GM12878 (cell line): ENCODE measurements around the gene QPCT. TPM values are rescaled to one million over a fixed set of nuclear protein-coding genes. Genes with fewer than 3 reads are reported as not detected.

ENCODE experiments used
- ATAC-seq: fragments of 200-7000 bp; cut with Tn5 transposase; 3 replicates; pipeline ENCODE4 v1.9.1; 2020; ENCODE audit warnings: mild to moderate bottlenecking, moderate library complexity
- BruUV-seq: library from RNA; stranded (reverse); fragments of 400-500 nt; replicated peaks from 2 replicates; lab custom pipeline; 2021; lab: Mats Ljungman, UMichigan
- CTCF ChIA-PET: fragments of 300-600 bp; sonication (Branson Sonifier 250); formaldehyde crosslinking; extraction: SDS; loops from one replicate; lab custom pipeline; 2021; ENCODE audit warnings: inconsistent platforms; lab: Yijun Ruan, JAX
- POLR2A ChIA-PET: fragments of 350-600 bp; formaldehyde crosslinking; extraction: SDS; loops from one replicate; lab custom pipeline; 2021; ENCODE audit warnings: inconsistent platforms; lab: Charles Lee
- RAD21 ChIA-PET: fragments of 300-600 bp; sonication (Branson Sonifier 250); formaldehyde crosslinking; loops from one replicate; lab custom pipeline; 2023; ENCODE audit warnings: antibody characterized with exemption; ENCODE audit not compliant: unreplicated experiment; lab: Charles Lee
- SMC1A ChIA-PET: fragments of 300-600 bp; sonication (Branson Sonifier 250); formaldehyde crosslinking; loops from one replicate; lab custom pipeline; 2023; ENCODE audit not compliant: unreplicated experiment, uncharacterized antibody; lab: Charles Lee
- DNase-seq: peaks from one replicate; pipeline ENCODE4 v3.0.0-alpha.2; 2011; ENCODE audit warnings: low read depth, low spot score
- FAIRE-seq: peaks from 3 replicates; lab custom pipeline; 2011; peaks lifted over from hg19 to GRCh38; lab: Jason Lieb, UNC
- H2AFZ ChIP-seq: 2 replicates; pipeline ENCODE4 v1.6.0; 2011; ENCODE audit warnings: low read depth, low read length, control low read depth; ENCODE audit not compliant: control insufficient read depth
- H3K27ac ChIP-seq: 2 replicates; pipeline ENCODE4 v1.5.1; 2011; ENCODE audit warnings: control low read depth; ENCODE audit not compliant: control insufficient read depth, insufficient read depth
- H3K27me3 ChIP-seq, 2 experiments: replicated peaks in 1 of 2; 2 replicates each; pipeline versions ENCODE4 v1.6.0 to v1.6.1; 2011; ENCODE audit warnings: low read length in 1 of 2; ENCODE audit not compliant: control insufficient read depth in 2 of 2, insufficient read depth in 2 of 2
- H3K36me3 ChIP-seq, 2 experiments: 2 replicates each; pipeline ENCODE4 v1.5.1; 2011; ENCODE audit warnings: low read length in 1 of 2; ENCODE audit not compliant: control insufficient read depth in 2 of 2, insufficient read depth in 2 of 2
- H3K4me1 ChIP-seq: 2 replicates; pipeline ENCODE4 v1.6.1; 2011; ENCODE audit warnings: mild to moderate bottlenecking, low read length, moderate library complexity, mixed read lengths; ENCODE audit not compliant: control insufficient read depth, insufficient read depth
- H3K4me2 ChIP-seq: 2 replicates; pipeline ENCODE4 v1.6.0; 2011; ENCODE audit warnings: control low read depth; ENCODE audit not compliant: control insufficient read depth, insufficient read depth
- H3K4me3 ChIP-seq: fragments of 200-600 bp; sonication (generic); 2 replicates; pipeline ENCODE4 v1.5.1; 2016
- H3K79me2 ChIP-seq: 2 replicates; pipeline ENCODE4 v1.6.0; 2011; ENCODE audit warnings: low read length; ENCODE audit not compliant: control insufficient read depth, insufficient read depth
- H3K9ac ChIP-seq: 2 replicates; pipeline ENCODE4 v1.8.0; 2011; ENCODE audit warnings: low read length, control low read depth, mixed read lengths; ENCODE audit not compliant: control insufficient read depth, insufficient read depth
- H3K9me3 ChIP-seq: replicated peaks from 3 replicates; pipeline ENCODE4 v1.5.1; 2011; ENCODE audit warnings: mild to moderate bottlenecking, low read length; ENCODE audit not compliant: control insufficient read depth, insufficient read depth
- H4K20me1 ChIP-seq: 2 replicates; pipeline ENCODE4 v1.6.0; 2011; ENCODE audit not compliant: control insufficient read depth, insufficient read depth
- BRCA1 ChIP-seq: IDR thresholded peaks from 2 replicates; pipeline ENCODE4 v1.6.1; 2011; ENCODE audit warnings: low read depth, low read length, improper control_type of control experiment
- CBX5 ChIP-seq: sonication (generic); IDR thresholded peaks from 2 replicates; pipeline ENCODE4 v1.6.1; 2016; ENCODE audit warnings: low read depth, moderate library complexity, mild to moderate bottlenecking, inconsistent platforms
- KAT2A ChIP-seq: conservative IDR thresholded peaks from 2 replicates; pipeline ENCODE4 v1.6.1; 2011; ENCODE audit warnings: low read depth, low read length; ENCODE audit not compliant: control insufficient read depth
- PML ChIP-seq: IDR thresholded peaks from 2 replicates; pipeline ENCODE4 v1.6.1; 2012; ENCODE audit warnings: low read length, inconsistent platforms
- WGBS: methylation state at CpG from one replicate; pipeline ENCODE4 v1.1.6; 2016; ENCODE audit warnings: low lambda C conversion rate; ENCODE audit not compliant: insufficient replicate concordance, insufficient coverage; ENCODE audit errors: missing lambda C conversion rate; 5-methylcytosine and 5-hydroxymethylcytosine counted together
- in situ Hi-C: fragments of 300-500 bp; cut with MboI; formaldehyde crosslinking; loops from 9 replicates; pipeline ENCODE4 v1.14.3; 2018; ENCODE audit warnings: mixed read lengths
- intact Hi-C: fragments of 100-400 bp; cut with micrococcal nuclease; formaldehyde crosslinking; loops from one replicate; pipeline ENCODE4 v1.14.2; 2022; ENCODE audit not compliant: unreplicated experiment
- polyA plus RNA-seq, 11 experiments: library from polyadenylated mRNA; depleted of rRNA in 4 of 11; unstranded in 6 of 11; stranded (reverse) in 5 of 11; fragments of >200 nt; fragmentation: Nextera tagmentation in 4 of 11; fragmentation: Illumina TruSeq in 1 of 11; extraction: Ambion mirVana in 4 of 11; extraction: Trizol in 1 of 11; gene quantifications; 1 replicate in 1 of 11; 2 replicates in 10 of 11; pipeline versions ENCODE4 v1.2.1 to v1.2.3, GENCODE V29; 2011 to 2016; ENCODE audit warnings: inconsistent platforms in 2 of 11, missing spikeins in 2 of 11, low read depth in 1 of 11
- total RNA-seq, 4 experiments: library from RNA; depleted of rRNA in 3 of 4; stranded (reverse); fragments of >200 nt in 3 of 4; fragmentation: Illumina TruSeq in 1 of 4; extraction: Trizol in 1 of 4; gene quantifications; 2 replicates each; pipeline versions ENCODE4 v1.2.1 to v1.2.3, GENCODE V29; 2013 to 2021
- TF ChIP-seq, protein P1 (sequence below): fragments of 450-650 bp; IDR thresholded peaks from 2 replicates; pipeline ENCODE4 v1.6.1; 2017; ENCODE audit warnings: mild to moderate bottlenecking, moderate library complexity
- TF ChIP-seq, protein P2 (sequence below): fragments of 450-650 bp; IDR thresholded peaks from 2 replicates; pipeline ENCODE4 v1.6.1; 2016; ENCODE audit warnings: mild to moderate bottlenecking
- TF ChIP-seq, protein P3 (sequence below): fragments of 450-650 bp; IDR thresholded peaks from 2 replicates; pipeline ENCODE4 v1.6.1; 2017; ENCODE audit warnings: borderline replicate concordance

The QPCT gene
- total and polyA plus RNA-seq, 10 of the 15 experiments (the other 5 are each of a cell fraction or from before 2014, with no cell fraction given), result 0.14 to 0.86 (median 0.18) TPM; not detected in 1

DNA sequence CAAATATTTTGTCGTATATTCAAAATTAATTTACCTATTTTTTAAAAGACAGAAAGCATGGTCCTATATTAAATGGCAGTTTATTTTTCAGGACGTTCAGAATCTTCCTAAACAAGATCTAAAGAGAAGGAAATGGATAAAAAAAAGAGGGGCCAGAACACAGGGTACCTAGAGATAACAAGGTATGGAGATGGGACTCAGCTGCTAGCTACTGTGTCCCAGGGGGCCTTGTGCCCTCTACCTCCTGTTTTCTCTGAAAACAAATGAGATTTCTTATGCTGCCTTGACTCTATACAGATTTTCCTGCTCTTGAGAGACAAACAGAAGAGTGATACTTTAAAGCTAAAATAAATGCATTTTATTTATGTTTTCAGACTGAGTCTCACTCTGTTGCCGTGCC, 29.1 kb upstream of the QPCT start:
- POLR2A ChIA-PET, result no interaction called here
- Histone ChIP-seq H3K27me3 (no peaks in the 10 kb centered on the region), H3K27ac (no peak overlapping the region), H3K4me1 (peaks cover 5% of the 10 kb centered on the region; the same call in 1 of the 2 replicates), H3K4me2 (no peak overlapping the region), H3K9me3 (no peaks in the 10 kb centered on the region), H2AFZ (no peak overlapping the region), H3K4me3 (no peak overlapping the region), H3K36me3 (peaks cover 0 to 4% of the 10 kb centered on the region in 2 experiments; a peak in 1 of 4 replicates), H3K9ac (no peak overlapping the region), H4K20me1 (no peaks in the 10 kb centered on the region)
- no TSS peak for BruUV-seq
- in situ Hi-C loops (no loop called here), intact Hi-C loops (loop anchor here (5.0 kb wide), 1 partner anchor 77 kb away; no protein-coding TSS in a partner anchor)
- no peak for ATAC-seq
- 22% methylated on average over 3 of the region's 3 CpGs for WGBS
- CTCF ChIA-PET, result interaction anchor here (0.7 to 3.0 kb wide), 2 partner anchors 8 to 1052 kb away, joined by 3 to 11 read pairs; no protein-coding TSS in a partner anchor
- SMC1A ChIA-PET, result interaction anchor here (0.7 kb wide), 1 partner anchor 50 kb away, joined by 3 read pairs; no protein-coding TSS in a partner anchor
- FAIRE-seq, result no peak
- RAD21 ChIA-PET, result no interaction called here
- TF ChIP-seq, protein P1, sequence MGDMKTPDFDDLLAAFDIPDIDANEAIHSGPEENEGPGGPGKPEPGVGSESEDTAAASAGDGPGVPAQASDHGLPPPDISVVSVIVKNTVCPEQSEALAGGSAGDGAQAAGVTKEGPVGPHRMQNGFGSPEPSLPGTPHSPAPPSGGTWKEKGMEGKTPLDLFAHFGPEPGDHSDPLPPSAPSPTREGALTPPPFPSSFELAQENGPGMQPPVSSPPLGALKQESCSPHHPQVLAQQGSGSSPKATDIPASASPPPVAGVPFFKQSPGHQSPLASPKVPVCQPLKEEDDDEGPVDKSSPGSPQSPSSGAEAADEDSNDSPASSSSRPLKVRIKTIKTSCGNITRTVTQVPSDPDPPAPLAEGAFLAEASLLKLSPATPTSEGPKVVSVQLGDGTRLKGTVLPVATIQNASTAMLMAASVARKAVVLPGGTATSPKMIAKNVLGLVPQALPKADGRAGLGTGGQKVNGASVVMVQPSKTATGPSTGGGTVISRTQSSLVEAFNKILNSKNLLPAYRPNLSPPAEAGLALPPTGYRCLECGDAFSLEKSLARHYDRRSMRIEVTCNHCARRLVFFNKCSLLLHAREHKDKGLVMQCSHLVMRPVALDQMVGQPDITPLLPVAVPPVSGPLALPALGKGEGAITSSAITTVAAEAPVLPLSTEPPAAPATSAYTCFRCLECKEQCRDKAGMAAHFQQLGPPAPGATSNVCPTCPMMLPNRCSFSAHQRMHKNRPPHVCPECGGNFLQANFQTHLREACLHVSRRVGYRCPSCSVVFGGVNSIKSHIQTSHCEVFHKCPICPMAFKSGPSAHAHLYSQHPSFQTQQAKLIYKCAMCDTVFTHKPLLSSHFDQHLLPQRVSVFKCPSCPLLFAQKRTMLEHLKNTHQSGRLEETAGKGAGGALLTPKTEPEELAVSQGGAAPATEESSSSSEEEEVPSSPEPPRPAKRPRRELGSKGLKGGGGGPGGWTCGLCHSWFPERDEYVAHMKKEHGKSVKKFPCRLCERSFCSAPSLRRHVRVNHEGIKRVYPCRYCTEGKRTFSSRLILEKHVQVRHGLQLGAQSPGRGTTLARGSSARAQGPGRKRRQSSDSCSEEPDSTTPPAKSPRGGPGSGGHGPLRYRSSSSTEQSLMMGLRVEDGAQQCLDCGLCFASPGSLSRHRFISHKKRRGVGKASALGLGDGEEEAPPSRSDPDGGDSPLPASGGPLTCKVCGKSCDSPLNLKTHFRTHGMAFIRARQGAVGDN, result no peak
- TF ChIP-seq, protein P2, sequence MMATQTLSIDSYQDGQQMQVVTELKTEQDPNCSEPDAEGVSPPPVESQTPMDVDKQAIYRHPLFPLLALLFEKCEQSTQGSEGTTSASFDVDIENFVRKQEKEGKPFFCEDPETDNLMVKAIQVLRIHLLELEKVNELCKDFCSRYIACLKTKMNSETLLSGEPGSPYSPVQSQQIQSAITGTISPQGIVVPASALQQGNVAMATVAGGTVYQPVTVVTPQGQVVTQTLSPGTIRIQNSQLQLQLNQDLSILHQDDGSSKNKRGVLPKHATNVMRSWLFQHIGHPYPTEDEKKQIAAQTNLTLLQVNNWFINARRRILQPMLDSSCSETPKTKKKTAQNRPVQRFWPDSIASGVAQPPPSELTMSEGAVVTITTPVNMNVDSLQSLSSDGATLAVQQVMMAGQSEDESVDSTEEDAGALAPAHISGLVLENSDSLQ, result no peak
- TF ChIP-seq CBX5, result no peak
- no peak for TF ChIP-seq KAT2A
- no peak for TF ChIP-seq PML
- TF ChIP-seq, protein P3, sequence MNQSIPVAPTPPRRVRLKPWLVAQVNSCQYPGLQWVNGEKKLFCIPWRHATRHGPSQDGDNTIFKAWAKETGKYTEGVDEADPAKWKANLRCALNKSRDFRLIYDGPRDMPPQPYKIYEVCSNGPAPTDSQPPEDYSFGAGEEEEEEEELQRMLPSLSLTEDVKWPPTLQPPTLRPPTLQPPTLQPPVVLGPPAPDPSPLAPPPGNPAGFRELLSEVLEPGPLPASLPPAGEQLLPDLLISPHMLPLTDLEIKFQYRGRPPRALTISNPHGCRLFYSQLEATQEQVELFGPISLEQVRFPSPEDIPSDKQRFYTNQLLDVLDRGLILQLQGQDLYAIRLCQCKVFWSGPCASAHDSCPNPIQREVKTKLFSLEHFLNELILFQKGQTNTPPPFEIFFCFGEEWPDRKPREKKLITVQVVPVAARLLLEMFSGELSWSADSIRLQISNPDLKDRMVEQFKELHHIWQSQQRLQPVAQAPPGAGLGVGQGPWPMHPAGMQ, result no peak
- no peak for TF ChIP-seq BRCA1
- TF ChIP-seq, all 136 proteins: peak for 0
- DNase-seq, result no peak
- no peaks in the 10 kb centered on the region; the same call in none of the 2 replicates for H3K79me2 ChIP-seq
